ENCODE measurements around the gene UVRAG. TPM values are rescaled to one million over a fixed set of nuclear protein-coding genes. Genes with fewer than 3 reads are reported as not detected.

UVRAG gene
- total RNA-seq, 1 donor from 2014 or later: 20.2 TPM

DNA sequence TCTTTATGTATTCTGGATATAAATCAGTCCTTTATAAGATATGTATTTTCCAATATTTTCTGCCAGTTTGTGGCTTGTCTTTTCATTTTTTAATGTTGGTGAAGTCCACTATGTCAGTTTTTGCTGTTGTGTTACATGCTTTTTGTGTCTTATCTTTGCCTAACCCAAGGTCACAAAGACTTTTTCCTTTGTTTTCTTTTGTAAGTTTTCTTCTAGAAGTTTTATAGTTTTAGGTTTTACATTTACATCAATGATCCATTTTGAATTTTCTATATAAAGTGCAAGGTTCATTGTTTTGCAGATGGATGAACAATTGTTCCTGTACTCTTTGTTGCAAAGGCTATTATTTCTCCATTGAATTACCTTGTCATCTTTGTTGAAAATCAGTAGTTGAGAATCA, 69.3 kb downstream of the UVRAG start:
- Mint-ChIP-seq H3K27ac (ENCODE audit: unreplicated experiment) (no peak overlapping the region), H3K4me1 (ENCODE audit: unreplicated experiment) (no peaks in the 10 kb centered on the region), H3K36me3 (ENCODE audit: unreplicated experiment) (peaks cover 12% of the 10 kb centered on the region), H3K27me3 (ENCODE audit: unreplicated experiment) (no peaks in the 10 kb centered on the region), H3K4me3 (ENCODE audit: unreplicated experiment) (no peak overlapping the region), H3K9me3 (ENCODE audit: unreplicated experiment) (no peaks in the 10 kb centered on the region)
- no peak for TF ChIP-seq CTCF (IDR thresholded peaks at IDR 0.05)
- DNase-seq (ENCODE audit: extremely low spot score, unreplicated experiment): no peak

DNA sequence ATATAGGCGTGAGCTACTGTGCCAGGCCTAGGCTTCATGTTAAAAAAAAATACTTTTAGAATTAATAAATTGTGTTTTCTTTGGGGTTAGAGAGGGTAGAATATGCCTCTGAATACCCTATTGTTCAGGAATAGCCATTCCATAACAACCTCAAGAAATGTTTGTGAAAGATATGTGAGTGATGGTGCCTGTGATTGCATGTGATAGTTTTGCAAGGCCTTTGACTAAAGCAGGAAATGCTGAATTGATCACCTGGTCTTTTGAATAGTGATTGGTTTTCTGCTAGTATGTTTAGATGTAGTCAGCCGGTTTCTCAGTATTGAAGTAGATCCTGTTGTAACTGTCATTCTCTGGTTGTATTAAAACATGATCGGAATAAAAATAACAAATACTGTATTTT, 73.4 kb downstream of the UVRAG start:
- H3K36me3 Mint-ChIP-seq (ENCODE audit: unreplicated experiment): peaks cover 22% of the 10 kb centered on the region
- H3K4me3 Mint-ChIP-seq (ENCODE audit: unreplicated experiment): no peak overlapping the region
- no peaks in the 10 kb centered on the region for H3K27me3 Mint-ChIP-seq (ENCODE audit: unreplicated experiment)
- no peak overlapping the region for H3K27ac Mint-ChIP-seq (ENCODE audit: unreplicated experiment)
- no peaks in the 10 kb centered on the region for H3K9me3 Mint-ChIP-seq (ENCODE audit: unreplicated experiment)
- TF ChIP-seq CTCF (IDR thresholded peaks at IDR 0.05): no peak
- no peaks in the 10 kb centered on the region for H3K4me1 Mint-ChIP-seq (ENCODE audit: unreplicated experiment)
- DNase-seq (ENCODE audit: extremely low spot score, unreplicated experiment): no peak

DNA sequence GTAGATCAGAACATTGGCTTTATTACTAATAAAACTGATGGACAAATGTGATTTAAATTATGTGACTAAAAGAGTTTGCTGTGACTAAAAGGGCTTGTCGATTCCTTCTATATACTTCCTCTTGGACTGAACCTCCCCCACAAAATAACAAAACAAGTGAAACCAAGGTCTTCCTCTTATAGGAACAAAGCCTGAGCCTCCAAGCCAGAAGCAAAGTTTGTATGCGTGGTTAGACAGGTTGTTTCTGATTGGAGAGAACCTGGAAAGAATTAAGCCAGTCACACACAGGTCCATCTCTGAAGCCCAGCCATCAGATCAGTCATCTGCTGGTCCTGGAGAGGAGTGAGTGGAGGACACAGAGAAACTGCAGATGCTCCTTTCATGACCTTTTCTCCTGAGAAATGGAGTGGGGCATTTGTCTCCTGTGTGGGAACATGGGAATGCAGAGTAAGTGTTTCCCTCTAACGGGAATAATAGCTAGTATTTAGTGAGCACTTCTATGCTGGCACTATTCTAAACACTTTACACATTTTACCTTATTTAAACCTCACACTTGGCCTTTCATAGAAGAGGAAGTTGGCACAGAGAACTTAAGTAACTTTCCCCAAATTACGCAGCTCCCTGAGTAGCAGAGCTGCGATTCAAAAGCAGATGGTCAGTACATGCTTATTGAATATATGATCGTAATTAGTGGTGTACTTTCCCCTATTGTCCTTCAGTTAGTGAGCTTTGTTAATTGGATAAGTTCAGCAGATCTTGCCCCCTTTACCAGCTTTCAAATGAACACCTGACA, 77.1 kb downstream of the UVRAG start:
- Mint-ChIP-seq H3K27me3 (ENCODE audit: unreplicated experiment) (no peaks in the 10 kb centered on the region), H3K4me3 (ENCODE audit: unreplicated experiment) (no peak overlapping the region), H3K36me3 (ENCODE audit: unreplicated experiment) (peaks cover 19% of the 10 kb centered on the region), H3K27ac (ENCODE audit: unreplicated experiment) (no peak overlapping the region), H3K9me3 (ENCODE audit: unreplicated experiment) (no peaks in the 10 kb centered on the region), H3K4me1 (ENCODE audit: unreplicated experiment) (peaks cover 3% of the 10 kb centered on the region)
- no peak for TF ChIP-seq CTCF (IDR thresholded peaks at IDR 0.05)
- DNase-seq (ENCODE audit: extremely low spot score, unreplicated experiment): no peak

DNA sequence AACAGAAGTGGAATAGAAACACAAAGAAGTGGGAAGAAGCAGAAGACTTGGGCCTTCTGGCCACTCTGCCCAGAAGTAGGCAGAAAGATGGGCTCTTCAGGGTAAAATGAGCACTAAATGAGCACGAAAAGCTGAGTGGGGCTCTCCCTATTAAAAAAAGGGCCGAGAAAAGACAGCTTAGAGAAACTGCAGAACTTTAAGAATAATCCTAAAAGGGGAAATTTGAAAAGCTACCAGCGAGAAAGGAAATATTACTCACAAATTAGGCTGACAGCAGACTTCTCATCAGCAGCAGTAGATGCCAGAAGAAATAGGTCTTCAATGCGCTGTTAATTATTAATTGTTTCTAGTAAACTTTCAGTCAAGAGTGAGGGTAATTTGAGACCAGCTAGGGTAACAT, 78.2 kb downstream of the UVRAG start:
- no peak for TF ChIP-seq CTCF (IDR thresholded peaks at IDR 0.05)
- Mint-ChIP-seq H3K36me3 (ENCODE audit: unreplicated experiment) (peaks cover 19% of the 10 kb centered on the region), H3K9me3 (ENCODE audit: unreplicated experiment) (no peaks in the 10 kb centered on the region), H3K27ac (ENCODE audit: unreplicated experiment) (no peak overlapping the region), H3K27me3 (ENCODE audit: unreplicated experiment) (no peaks in the 10 kb centered on the region), H3K4me1 (ENCODE audit: unreplicated experiment) (peaks cover 4% of the 10 kb centered on the region), H3K4me3 (ENCODE audit: unreplicated experiment) (no peak overlapping the region)
- no peak for DNase-seq (ENCODE audit: extremely low spot score, unreplicated experiment)

GRCh38 chr11:75894036-75894585, 79.1 kb downstream of the UVRAG start:
- DNase-seq (ENCODE audit: extremely low spot score, unreplicated experiment): no peak
- Mint-ChIP-seq H3K4me3 (ENCODE audit: unreplicated experiment) (no peak overlapping the region), H3K27ac (ENCODE audit: unreplicated experiment) (no peak overlapping the region), H3K9me3 (ENCODE audit: unreplicated experiment) (no peaks in the 10 kb centered on the region), H3K27me3 (ENCODE audit: unreplicated experiment) (no peaks in the 10 kb centered on the region), H3K4me1 (ENCODE audit: unreplicated experiment) (peaks cover 4% of the 10 kb centered on the region), H3K36me3 (ENCODE audit: unreplicated experiment) (peaks cover 19% of the 10 kb centered on the region)
- TF ChIP-seq CTCF (IDR thresholded peaks at IDR 0.05): no peak

All from osteocyte (in vitro differentiated cells).